Astrocyte (in vitro differentiated cells and primary cell): ENCODE results near the gene ATP2A1. TPM values are rescaled to one million over a fixed set of nuclear protein-coding genes. Genes with fewer than 3 reads are reported as not detected.

ENCODE experiments used
- DNase-seq: peaks from one replicate; pipeline ENCODE4 v3.0.0-alpha.2; 2010; ENCODE audit warnings: low read depth
- FAIRE-seq: peaks from 2 replicates; lab custom pipeline; 2011; peaks lifted over from hg19 to GRCh38; lab: Jason Lieb, UNC
- H2AFZ ChIP-seq: 2 replicates; pipeline ENCODE4 v1.6.0; 2012; ENCODE audit warnings: low read depth, low read length, inconsistent platforms
- H3K27ac ChIP-seq: 2 replicates; pipeline ENCODE4 v1.5.1; 2011; ENCODE audit warnings: low read depth, low read length, inconsistent platforms
- H3K27me3 ChIP-seq: 2 replicates; pipeline ENCODE4 v1.6.0; 2011; ENCODE audit warnings: low read length, inconsistent platforms; ENCODE audit not compliant: insufficient read depth
- H3K36me3 ChIP-seq: 2 replicates; pipeline ENCODE4 v1.5.1; 2011; ENCODE audit warnings: low read length, inconsistent platforms; ENCODE audit not compliant: insufficient read depth
- H3K4me1 ChIP-seq: 2 replicates; pipeline ENCODE4 v1.5.1; 2011; ENCODE audit warnings: low read length, inconsistent platforms; ENCODE audit not compliant: insufficient read depth
- H3K4me2 ChIP-seq: 2 replicates; pipeline ENCODE4 v1.6.0; 2012; ENCODE audit warnings: low read length, inconsistent platforms
- H3K4me3 ChIP-seq: 2 replicates; pipeline ENCODE4 v1.5.1; 2011; ENCODE audit warnings: low read depth, mild to moderate bottlenecking, low read length, inconsistent platforms; ENCODE audit not compliant: insufficient read depth
- H3K79me2 ChIP-seq: 2 replicates; pipeline ENCODE4 v1.6.0; 2012; ENCODE audit warnings: mild to moderate bottlenecking, low read length, inconsistent platforms; ENCODE audit not compliant: insufficient read depth
- H3K9ac ChIP-seq: 2 replicates; pipeline ENCODE4 v1.6.0; 2012; ENCODE audit warnings: mild to moderate bottlenecking, low read length, inconsistent platforms
- H3K9me3 ChIP-seq: 2 replicates; pipeline ENCODE4 v1.5.1; 2012; ENCODE audit warnings: low read depth, mild to moderate bottlenecking, low read length, inconsistent platforms; ENCODE audit not compliant: insufficient read depth
- H4K20me1 ChIP-seq: 2 replicates; pipeline ENCODE4 v1.6.0; 2012; ENCODE audit warnings: low read length, inconsistent platforms; ENCODE audit not compliant: insufficient read depth
- H3K27ac Mint-ChIP-seq: one replicate; pipeline ENCODE4 v1.8.0; 2021; ENCODE audit warnings: mild to moderate bottlenecking, mixed read lengths; ENCODE audit not compliant: unreplicated experiment
- H3K27me3 Mint-ChIP-seq: one replicate; pipeline ENCODE4 v1.8.0; 2021; ENCODE audit warnings: low read depth, mixed read lengths; ENCODE audit not compliant: unreplicated experiment
- H3K36me3 Mint-ChIP-seq: one replicate; pipeline ENCODE4 v1.8.0; 2021; ENCODE audit warnings: low read depth, mixed read lengths; ENCODE audit not compliant: unreplicated experiment
- H3K4me1 Mint-ChIP-seq: one replicate; pipeline ENCODE4 v1.8.0; 2021; ENCODE audit warnings: low read depth, mixed read lengths; ENCODE audit not compliant: unreplicated experiment
- H3K4me3 Mint-ChIP-seq: one replicate; pipeline ENCODE4 v1.8.0; 2021; ENCODE audit warnings: mild to moderate bottlenecking, moderate library complexity, mixed read lengths; ENCODE audit not compliant: unreplicated experiment
- H3K9me3 Mint-ChIP-seq: one replicate; pipeline ENCODE4 v1.8.0; 2021; ENCODE audit warnings: mild to moderate bottlenecking, mixed read lengths; ENCODE audit not compliant: unreplicated experiment
- EZH2 ChIP-seq: IDR thresholded peaks from 2 replicates; pipeline ENCODE4 v1.6.1; 2012; ENCODE audit warnings: mild to moderate bottlenecking, low read length, inconsistent platforms; ENCODE audit not compliant: insufficient read depth
- total RNA-seq: library from RNA; stranded (reverse); gene quantifications from 2 replicates; pipeline ENCODE4 v1.2.1, GENCODE V29; 2021
- TF ChIP-seq, protein P1 (sequence below): IDR thresholded peaks from 2 replicates; pipeline ENCODE4 v1.5.1; 2011; ENCODE audit warnings: low read depth, mild to moderate bottlenecking, inconsistent platforms, low read length, moderate library complexity; ENCODE audit not compliant: insufficient read depth

ATP2A1 gene
- total RNA-seq, 1 donor from 2014 or later: 2.0 TPM

- Histone ChIP-seq H3K4me1 (no peaks in the 10 kb centered on the region), H3K4me2 (no peak overlapping the region), H3K9me3 (no peaks in the 10 kb centered on the region), H4K20me1 (no peaks in the 10 kb centered on the region), H3K4me3 (no peak overlapping the region), H3K36me3 (no peaks in the 10 kb centered on the region), H2AFZ (no peak overlapping the region), H3K9ac (no peak overlapping the region), H3K27ac (no peak overlapping the region), H3K79me2 (no peaks in the 10 kb centered on the region), H3K27me3 (no peaks in the 10 kb centered on the region)
- no peaks in the 10 kb centered on the region for H3K4me1 Mint-ChIP-seq
- DNase-seq (no peak), FAIRE-seq (no peak)
- H3K4me3 Mint-ChIP-seq: no peak overlapping the region
- H3K27me3 Mint-ChIP-seq: no peaks in the 10 kb centered on the region
- no peak for TF ChIP-seq EZH2
- TF ChIP-seq, protein P1, sequence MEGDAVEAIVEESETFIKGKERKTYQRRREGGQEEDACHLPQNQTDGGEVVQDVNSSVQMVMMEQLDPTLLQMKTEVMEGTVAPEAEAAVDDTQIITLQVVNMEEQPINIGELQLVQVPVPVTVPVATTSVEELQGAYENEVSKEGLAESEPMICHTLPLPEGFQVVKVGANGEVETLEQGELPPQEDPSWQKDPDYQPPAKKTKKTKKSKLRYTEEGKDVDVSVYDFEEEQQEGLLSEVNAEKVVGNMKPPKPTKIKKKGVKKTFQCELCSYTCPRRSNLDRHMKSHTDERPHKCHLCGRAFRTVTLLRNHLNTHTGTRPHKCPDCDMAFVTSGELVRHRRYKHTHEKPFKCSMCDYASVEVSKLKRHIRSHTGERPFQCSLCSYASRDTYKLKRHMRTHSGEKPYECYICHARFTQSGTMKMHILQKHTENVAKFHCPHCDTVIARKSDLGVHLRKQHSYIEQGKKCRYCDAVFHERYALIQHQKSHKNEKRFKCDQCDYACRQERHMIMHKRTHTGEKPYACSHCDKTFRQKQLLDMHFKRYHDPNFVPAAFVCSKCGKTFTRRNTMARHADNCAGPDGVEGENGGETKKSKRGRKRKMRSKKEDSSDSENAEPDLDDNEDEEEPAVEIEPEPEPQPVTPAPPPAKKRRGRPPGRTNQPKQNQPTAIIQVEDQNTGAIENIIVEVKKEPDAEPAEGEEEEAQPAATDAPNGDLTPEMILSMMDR: no peak
- H3K9me3 Mint-ChIP-seq: no peaks in the 10 kb centered on the region
- H3K27ac Mint-ChIP-seq: no peak overlapping the region
- H3K36me3 Mint-ChIP-seq: peaks cover 6% of the 10 kb centered on the region
Measured at GRCh38 chr16:28910086-28911031, 32.1 kb downstream of the ATP2A1 start.

GRCh38 chr16:28912558-28912957 lies 34.3 kb downstream of the ATP2A1 start:
- Histone ChIP-seq H3K4me1 (no peaks in the 10 kb centered on the region), H4K20me1 (no peaks in the 10 kb centered on the region), H2AFZ (no peak overlapping the region), H3K9ac (no peak overlapping the region), H3K79me2 (no peaks in the 10 kb centered on the region), H3K27me3 (no peaks in the 10 kb centered on the region), H3K4me3 (no peak overlapping the region), H3K9me3 (no peaks in the 10 kb centered on the region), H3K4me2 (no peak overlapping the region), H3K27ac (no peak overlapping the region), H3K36me3 (no peaks in the 10 kb centered on the region)
- Mint-ChIP-seq H3K4me1 (no peaks in the 10 kb centered on the region), H3K27ac (no peak overlapping the region), H3K36me3 (peaks cover 12% of the 10 kb centered on the region), H3K9me3 (no peaks in the 10 kb centered on the region), H3K4me3 (no peak overlapping the region), H3K27me3 (no peaks in the 10 kb centered on the region)
- DNase-seq (no peak), FAIRE-seq (no peak)
- TF ChIP-seq, protein P1: no peak
- no peak for TF ChIP-seq EZH2
